KMS-11 (cell line): ENCODE measurements around the gene BMP7.

Experiments
- H2AFZ ChIP-seq: fragments of 200-600 bp; sonication (generic); 2 replicates; pipeline ENCODE4 v1.6.1; 2016; ENCODE audit warnings: antibody characterized with exemption, mixed run types, low read depth
- H3K27ac ChIP-seq: fragments of 200-600 bp; sonication (generic); 2 replicates; pipeline ENCODE4 v1.6.1; 2016; ENCODE audit warnings: mild to moderate bottlenecking, mixed run types
- H3K27me3 ChIP-seq: fragments of 200-600 bp; sonication (generic); 2 replicates; pipeline ENCODE4 v1.6.1; 2017; ENCODE audit warnings: mild to moderate bottlenecking, low read depth, mixed run types, moderate library complexity; ENCODE audit not compliant: insufficient read depth
- H3K36me3 ChIP-seq: fragments of 200-600 bp; sonication (generic); 2 replicates; pipeline ENCODE4 v1.6.1; 2017; ENCODE audit warnings: mild to moderate bottlenecking, mixed run types; ENCODE audit not compliant: insufficient read depth
- H3K4me1 ChIP-seq: fragments of 200-600 bp; sonication (generic); 2 replicates; pipeline ENCODE4 v1.6.1; 2016; ENCODE audit warnings: mild to moderate bottlenecking, low read depth, mixed run types; ENCODE audit not compliant: poor library complexity, severe bottlenecking
- H3K4me2 ChIP-seq: fragments of 200-600 bp; sonication (generic); 2 replicates; pipeline ENCODE4 v1.7.0; 2016; ENCODE audit warnings: mild to moderate bottlenecking, mixed run types
- H3K4me3 ChIP-seq: fragments of 200-600 bp; sonication (generic); IDR thresholded peaks from 2 replicates; pipeline ENCODE4 v1.6.1; 2017; ENCODE audit warnings: low read depth, low read length, mixed read lengths; ENCODE audit not compliant: insufficient read depth
- H3K79me2 ChIP-seq: fragments of 200-600 bp; sonication (generic); 2 replicates; pipeline ENCODE4 v1.6.1; 2016; ENCODE audit warnings: low read depth, mixed run types; ENCODE audit not compliant: insufficient read depth
- H3K9ac ChIP-seq: fragments of 200-600 bp; sonication (generic); 2 replicates; pipeline ENCODE4 v1.6.1; 2016; ENCODE audit warnings: mild to moderate bottlenecking, mixed run types
- H4K20me1 ChIP-seq: fragments of 200-600 bp; sonication (generic); 2 replicates; pipeline ENCODE4 v1.6.1; 2016; ENCODE audit warnings: mild to moderate bottlenecking, mixed run types; ENCODE audit not compliant: insufficient read depth
- CTCF ChIP-seq: fragments of 200-600 bp; sonication (generic); conservative IDR thresholded peaks from 2 replicates; pipeline ENCODE4 v1.6.1; 2017; ENCODE audit warnings: low read depth, mild to moderate bottlenecking, antibody characterized with exemption, low read length, moderate library complexity, mixed read lengths

BMP7 gene

GRCh38 chr20:57251949-57252348 is 14.5 kb downstream of the BMP7 start:
- H4K20me1 ChIP-seq: no peaks in the 10 kb centered on the region
- no peak overlapping the region for H3K4me3 ChIP-seq
- no peak overlapping the region for H3K9ac ChIP-seq
- no peak overlapping the region for H3K4me2 ChIP-seq
- no peak overlapping the region for H2AFZ ChIP-seq
- H3K27ac ChIP-seq: no peak overlapping the region
- H3K27me3 ChIP-seq: no peaks in the 10 kb centered on the region
- no peaks in the 10 kb centered on the region for H3K36me3 ChIP-seq
- no peak for TF ChIP-seq CTCF
- no peaks in the 10 kb centered on the region for H3K79me2 ChIP-seq
- no peaks in the 10 kb centered on the region for H3K4me1 ChIP-seq

- no peak overlapping the region for H3K27ac ChIP-seq
- no peaks in the 10 kb centered on the region for H3K4me1 ChIP-seq
- no peak overlapping the region for H2AFZ ChIP-seq
Measured at GRCh38 chr20:57251344-57251743, 15.1 kb downstream of the BMP7 start.

GRCh38 chr20:57250607-57251343 is 15.7 kb downstream of the BMP7 start:
- H3K4me2 ChIP-seq: no peak overlapping the region
- no peak overlapping the region for H3K27ac ChIP-seq
- no peak overlapping the region for H2AFZ ChIP-seq
- H3K27me3 ChIP-seq: no peaks in the 10 kb centered on the region
- no peak overlapping the region for H3K4me3 ChIP-seq
- no peak overlapping the region for H3K9ac ChIP-seq
- H3K4me1 ChIP-seq: no peaks in the 10 kb centered on the region
- no peaks in the 10 kb centered on the region for H3K36me3 ChIP-seq
- no peak for TF ChIP-seq CTCF
- no peaks in the 10 kb centered on the region for H3K79me2 ChIP-seq
- H4K20me1 ChIP-seq: no peaks in the 10 kb centered on the region

More at GRCh38 chr20:57251344-57251743, 15.1 kb downstream of the BMP7 start:
- no peaks in the 10 kb centered on the region for H3K36me3 ChIP-seq
- H3K4me2 ChIP-seq: no peak overlapping the region
- H3K27me3 ChIP-seq: no peaks in the 10 kb centered on the region
- H3K9ac ChIP-seq: no peak overlapping the region
- H4K20me1 ChIP-seq: no peaks in the 10 kb centered on the region
- H3K79me2 ChIP-seq: no peaks in the 10 kb centered on the region
- H3K4me3 ChIP-seq: no peak overlapping the region
- no peak for TF ChIP-seq CTCF

- Histone ChIP-seq H4K20me1 (no peaks in the 10 kb centered on the region), H3K4me2 (no peak overlapping the region), H3K4me1 (no peaks in the 10 kb centered on the region)
Measured at GRCh38 chr20:57249772-57250171, 16.7 kb downstream of the BMP7 start.

More at GRCh38 chr20:57249772-57250171, 16.7 kb downstream of the BMP7 start:
- H3K27ac ChIP-seq: no peak overlapping the region
- H2AFZ ChIP-seq: no peak overlapping the region
- TF ChIP-seq CTCF: no peak
- no peaks in the 10 kb centered on the region for H3K36me3 ChIP-seq
- no peak overlapping the region for H3K4me3 ChIP-seq
- H3K79me2 ChIP-seq: no peaks in the 10 kb centered on the region
- H3K27me3 ChIP-seq: no peaks in the 10 kb centered on the region
- H3K9ac ChIP-seq: no peak overlapping the region
